A673 (cell line): ENCODE results near the gene MED12L. TPM values are rescaled to one million over a fixed set of nuclear protein-coding genes. Genes with fewer than 3 reads are reported as not detected.

Experiments used
- BruUV-seq: library from RNA; stranded (reverse); fragments of 400-500 nt; replicated peaks from 2 replicates; lab custom pipeline; 2021; lab: Mats Ljungman, UMichigan
- CTCF ChIA-PET: fragments of 300-600 bp; sonication (Branson Sonifier 250); formaldehyde crosslinking; loops from one replicate; lab custom pipeline; 2022; ENCODE audit warnings: antibody characterized with exemption; lab: Charles Lee
- POLR2A ChIA-PET: fragments of 300-600 bp; sonication (Branson Sonifier 250); formaldehyde crosslinking; loops from one replicate; lab custom pipeline; 2022; ENCODE audit warnings: antibody characterized with exemption; ENCODE audit not compliant: low non-redundant PET; lab: Charles Lee
- DNase-seq: peaks from one replicate; pipeline ENCODE4 v3.0.0-alpha.2; 2015; ENCODE audit warnings: low spot score
- H3K27ac ChIP-seq: fragments of 200-600 bp; sonication (generic); 2 replicates; pipeline ENCODE4 v1.5.1; 2016; ENCODE audit warnings: mixed run types, low read depth, mild to moderate bottlenecking, mixed read lengths, antibody characterized with exemption, low read length; ENCODE audit not compliant: poor library complexity, severe bottlenecking
- H3K27me3 ChIP-seq: fragments of 200-600 bp; sonication (generic); replicated peaks from 2 replicates; pipeline ENCODE4 v1.6.1; 2017; ENCODE audit warnings: mixed run types, low read depth, mild to moderate bottlenecking, mixed read lengths, antibody characterized with exemption, low read length; ENCODE audit not compliant: insufficient read depth, poor library complexity
- H3K36me3 ChIP-seq: fragments of 200-600 bp; sonication (generic); 2 replicates; pipeline ENCODE4 v1.6.1; 2016; ENCODE audit warnings: mixed run types, mild to moderate bottlenecking, mixed read lengths, antibody characterized with exemption, low read length; ENCODE audit not compliant: insufficient read depth, poor library complexity, severe bottlenecking
- H3K4me1 ChIP-seq: fragments of 200-600 bp; sonication (generic); 2 replicates; pipeline ENCODE4 v1.6.1; 2017; ENCODE audit warnings: mixed run types, mild to moderate bottlenecking, mixed read lengths, antibody characterized with exemption, low read length; ENCODE audit not compliant: insufficient read depth, poor library complexity, severe bottlenecking
- H3K4me3 ChIP-seq: fragments of 200-600 bp; sonication (generic); 2 replicates; pipeline ENCODE4 v1.5.1; 2016; ENCODE audit warnings: low read depth, mixed run types, mild to moderate bottlenecking, mixed read lengths, low read length; ENCODE audit not compliant: poor library complexity, severe bottlenecking
- H3K9me3 ChIP-seq: fragments of 200-600 bp; sonication (generic); 2 replicates; pipeline ENCODE4 v1.6.1; 2016; ENCODE audit warnings: mixed run types, low read depth, mild to moderate bottlenecking, mixed read lengths, antibody characterized with exemption, low read length; ENCODE audit not compliant: poor library complexity, severe bottlenecking
- EZH2 ChIP-seq: fragments of 200-600 bp; sonication (generic); IDR thresholded peaks from 2 replicates; pipeline ENCODE4 v1.6.1; 2017; ENCODE audit warnings: borderline replicate concordance, low read depth, mild to moderate bottlenecking, mixed read lengths, antibody characterized with exemption, low read length; ENCODE audit not compliant: poor library complexity, severe bottlenecking
- intact Hi-C: fragments of 100-400 bp; cut with micrococcal nuclease; formaldehyde crosslinking; loops from one replicate; pipeline ENCODE4 v1.10.0; 2022; ENCODE audit not compliant: unreplicated experiment
- total RNA-seq: library from RNA; stranded (reverse); gene quantifications from 2 replicates; pipeline ENCODE4 v1.2.3, GENCODE V29; 2021
- TF ChIP-seq, protein P1 (sequence below): fragments of 300-800, 200-600 bp; sonication (generic); conservative IDR thresholded peaks from 2 replicates; pipeline ENCODE4 v1.5.1; 2017; ENCODE audit warnings: low read depth, mild to moderate bottlenecking, antibody characterized with exemption, low read length, moderate library complexity, mixed read lengths

Gene MED12L
- total RNA-seq, 1 experiment from 2014 or later = 0.71 TPM

DNA sequence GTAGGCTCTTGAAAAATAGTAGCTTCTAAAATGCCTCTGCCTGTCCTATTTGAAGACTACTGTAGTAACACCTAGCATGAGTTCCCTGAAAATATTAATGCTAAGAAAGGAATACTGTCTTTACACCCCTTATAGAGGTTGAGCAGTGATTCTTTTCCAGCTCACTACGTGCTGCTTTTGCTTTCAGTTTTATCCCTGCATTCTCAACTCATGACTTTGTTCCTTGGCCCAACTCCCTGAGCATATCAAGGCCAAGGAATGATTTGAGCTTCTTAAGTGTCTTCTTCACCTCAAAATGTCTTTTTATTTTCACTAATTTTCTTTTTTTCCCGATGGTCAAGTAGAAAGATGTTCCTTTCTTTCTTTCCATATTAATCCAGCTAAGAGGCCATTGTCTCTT lies 260.4 kb downstream of the MED12L start:
- no TSS peak for BruUV-seq
- no peaks in the 10 kb centered on the region for H3K9me3 ChIP-seq
- H3K27me3 ChIP-seq = no peaks in the 10 kb centered on the region
- CTCF ChIA-PET = no interaction called here
- H3K27ac ChIP-seq = no peak overlapping the region
- H3K36me3 ChIP-seq = no peaks in the 10 kb centered on the region
- POLR2A ChIA-PET = no interaction called here
- no peak for TF ChIP-seq EZH2
- TF ChIP-seq, protein P1, sequence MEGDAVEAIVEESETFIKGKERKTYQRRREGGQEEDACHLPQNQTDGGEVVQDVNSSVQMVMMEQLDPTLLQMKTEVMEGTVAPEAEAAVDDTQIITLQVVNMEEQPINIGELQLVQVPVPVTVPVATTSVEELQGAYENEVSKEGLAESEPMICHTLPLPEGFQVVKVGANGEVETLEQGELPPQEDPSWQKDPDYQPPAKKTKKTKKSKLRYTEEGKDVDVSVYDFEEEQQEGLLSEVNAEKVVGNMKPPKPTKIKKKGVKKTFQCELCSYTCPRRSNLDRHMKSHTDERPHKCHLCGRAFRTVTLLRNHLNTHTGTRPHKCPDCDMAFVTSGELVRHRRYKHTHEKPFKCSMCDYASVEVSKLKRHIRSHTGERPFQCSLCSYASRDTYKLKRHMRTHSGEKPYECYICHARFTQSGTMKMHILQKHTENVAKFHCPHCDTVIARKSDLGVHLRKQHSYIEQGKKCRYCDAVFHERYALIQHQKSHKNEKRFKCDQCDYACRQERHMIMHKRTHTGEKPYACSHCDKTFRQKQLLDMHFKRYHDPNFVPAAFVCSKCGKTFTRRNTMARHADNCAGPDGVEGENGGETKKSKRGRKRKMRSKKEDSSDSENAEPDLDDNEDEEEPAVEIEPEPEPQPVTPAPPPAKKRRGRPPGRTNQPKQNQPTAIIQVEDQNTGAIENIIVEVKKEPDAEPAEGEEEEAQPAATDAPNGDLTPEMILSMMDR = no peak
- no peaks in the 10 kb centered on the region for H3K4me1 ChIP-seq
- intact Hi-C loops = no loop called here
- no peak for DNase-seq
- H3K4me3 ChIP-seq = no peak overlapping the region

DNA sequence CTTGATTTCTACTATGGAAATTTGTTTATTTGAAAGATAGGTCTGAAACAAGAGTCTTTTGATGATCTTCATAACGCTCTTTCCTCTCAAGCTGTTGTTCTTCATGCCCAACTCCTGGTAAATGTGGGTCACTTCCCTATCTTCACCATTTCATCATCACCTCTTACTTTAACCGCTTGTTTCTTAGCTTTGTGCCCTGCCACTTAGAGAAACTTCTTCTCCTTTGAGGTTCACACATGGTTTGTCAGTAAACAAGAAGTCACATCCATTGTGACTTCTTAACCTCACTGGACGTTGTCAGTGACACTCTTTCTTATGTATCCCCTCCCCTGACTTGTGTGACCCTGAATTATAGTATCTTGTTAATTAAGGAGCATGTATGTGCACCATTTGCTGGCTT lies 260.8 kb downstream of the MED12L start:
- H3K9me3 ChIP-seq = no peaks in the 10 kb centered on the region
- no peak overlapping the region for H3K4me3 ChIP-seq
- DNase-seq = no peak
- ChIA-PET POLR2A (no interaction called here), CTCF (no interaction called here)
- no peaks in the 10 kb centered on the region for H3K36me3 ChIP-seq
- BruUV-seq = no TSS peak
- intact Hi-C loops = no loop called here
- TF ChIP-seq EZH2 = no peak
- TF ChIP-seq, protein P1 = no peak
- no peaks in the 10 kb centered on the region for H3K27me3 ChIP-seq
- no peaks in the 10 kb centered on the region for H3K4me1 ChIP-seq
- no peak overlapping the region for H3K27ac ChIP-seq

DNA sequence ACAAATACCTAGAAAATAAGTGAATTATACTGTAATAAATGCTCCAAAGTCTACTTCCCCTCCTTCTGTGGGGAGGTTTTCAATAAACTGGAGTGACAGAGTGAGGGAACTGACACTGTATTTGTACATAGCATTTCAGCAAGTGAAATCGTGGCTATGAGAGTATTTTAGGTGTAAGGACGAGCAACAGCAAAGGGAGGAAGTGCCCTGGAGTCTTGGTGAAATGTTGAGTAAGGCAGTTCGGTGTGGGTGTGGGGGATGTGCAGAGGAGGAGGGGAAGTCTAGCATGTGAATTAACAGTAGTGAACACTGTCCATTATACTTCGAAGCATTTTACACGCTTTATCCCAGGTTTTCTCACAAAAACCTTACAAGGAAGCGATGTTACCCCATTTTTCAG lies 262.0 kb downstream of the MED12L start:
- Histone ChIP-seq H3K36me3 (no peaks in the 10 kb centered on the region), H3K4me3 (no peak overlapping the region), H3K9me3 (no peaks in the 10 kb centered on the region), H3K27me3 (no peaks in the 10 kb centered on the region), H3K27ac (no peak overlapping the region), H3K4me1 (no peaks in the 10 kb centered on the region)
- BruUV-seq = no TSS peak
- ChIA-PET POLR2A (no interaction called here), CTCF (no interaction called here)
- TF ChIP-seq EZH2 = no peak
- TF ChIP-seq, protein P1 = no peak
- DNase-seq = no peak
- intact Hi-C loops = no loop called here
